Measurements from ENCODE around the gene TNIP2.

Gene TNIP2

GRCh38 chr4:2714918-2715317, 41.2 kb downstream of the TNIP2 start:
- FAIRE-seq = no peak

GRCh38 chr4:2714061-2714770, 41.9 kb downstream of the TNIP2 start:
- FAIRE-seq = no peak

- no peak for FAIRE-seq
Measured at GRCh38 chr4:2713337-2713736, 42.8 kb downstream of the TNIP2 start.

GRCh38 chr4:2712261-2712842, 43.8 kb downstream of the TNIP2 start:
- FAIRE-seq = no peak

- no peak for FAIRE-seq
Measured at GRCh38 chr4:2702770-2703169, 53.4 kb downstream of the TNIP2 start.

- FAIRE-seq = no peak
Measured at GRCh38 chr4:2702361-2702760, 53.8 kb downstream of the TNIP2 start.

GRCh38 chr4:2700031-2700430, 56.1 kb downstream of the TNIP2 start:
- no peak for FAIRE-seq

- no peak for FAIRE-seq
Measured at GRCh38 chr4:2699534-2699933, 56.6 kb downstream of the TNIP2 start.

- no peak for FAIRE-seq
Measured at GRCh38 chr4:2698951-2699505, 57.1 kb downstream of the TNIP2 start.

- no peak for FAIRE-seq
Measured at GRCh38 chr4:2698504-2698903, 57.6 kb downstream of the TNIP2 start.

GRCh38 chr4:2697995-2698414, 58.1 kb downstream of the TNIP2 start:
- FAIRE-seq = no peak

- FAIRE-seq = no peak
Measured at GRCh38 chr4:2696423-2696822, 59.7 kb downstream of the TNIP2 start.

- no peak for FAIRE-seq
Measured at GRCh38 chr4:2695346-2696060, 60.6 kb downstream of the TNIP2 start.

GRCh38 chr4:2694691-2695090, 61.4 kb downstream of the TNIP2 start:
- FAIRE-seq = no peak

- no peak for FAIRE-seq
Measured at GRCh38 chr4:2691952-2692435, 64.1 kb downstream of the TNIP2 start.

Data from A204.1 (cell line).